Psoas muscle (tissue), 8 donors: ENCODE results near the gene KHK. TPM values are rescaled to one million over a fixed set of nuclear protein-coding genes. Genes with fewer than 3 reads are reported as not detected.

ENCODE experiments used
- ATAC-seq, 4 donors: fragments of 200-7000 bp; cut with Tn5 transposase; one replicate each; pipeline ENCODE4 v1.9.1; 2020; ENCODE audit warnings: moderate library complexity in 3 of 4, mild to moderate bottlenecking in 2 of 4
- DNase-seq, 2 donors: peaks; one replicate each; pipeline ENCODE4 v3.0.0-alpha.2; 2020
- H3K27ac ChIP-seq: fragments of 200-600 bp; one replicate; pipeline ENCODE4 v1.8.0; 2022
- H3K27me3 ChIP-seq, 3 donors: fragments of 200-600 bp in 1 of 3; one replicate each; pipeline versions ENCODE4 v1.6.1 to v1.8.0; 2013 to 2022; ENCODE audit warnings: low read length in 2 of 3, mild to moderate bottlenecking in 2 of 3, moderate library complexity in 1 of 3; ENCODE audit not compliant: insufficient read depth in 3 of 3
- H3K36me3 ChIP-seq, 2 donors: fragments of 200-600 bp in 1 of 2; one replicate each; pipeline versions ENCODE4 v1.6.1 to v1.8.0; 2013 to 2022; ENCODE audit warnings: low read depth in 1 of 2, mild to moderate bottlenecking in 1 of 2, moderate library complexity in 1 of 2; ENCODE audit not compliant: insufficient read depth in 1 of 2
- H3K4me1 ChIP-seq: fragments of 200-600 bp; one replicate; pipeline ENCODE4 v1.8.0; 2022
- H3K4me3 ChIP-seq: fragments of 200-600 bp; one replicate; pipeline ENCODE4 v1.8.0; 2022; ENCODE audit warnings: mild to moderate bottlenecking
- H3K9me3 ChIP-seq: fragments of 200-600 bp; one replicate; pipeline ENCODE4 v1.8.0; 2022
- CTCF ChIP-seq: fragments of 200-600 bp; IDR thresholded peaks from one replicate; pipeline ENCODE4 v1.8.0; 2022; ENCODE audit warnings: antibody characterized with exemption
- WGBS, 3 donors: extraction: QIAGEN DNeasy Blood & Tissue Kit; methylation state at CpG; one replicate each; pipeline versions ENCODE4 v1.1.6 to v1.1.7; 2013; 5-methylcytosine and 5-hydroxymethylcytosine counted together
- intact Hi-C, 2 donors: fragments of 100-400 bp; cut with DNase I; formaldehyde crosslinking; loops; one replicate each; pipeline versions ENCODE4 v1.11.0 to v1.14.2; 2022
- polyA plus RNA-seq, 3 donors: library from polyadenylated mRNA; stranded (reverse); fragments of 200-250 nt; gene quantifications; one replicate each; pipeline ENCODE4 v1.2.3, GENCODE V29; 2013
- total RNA-seq, 4 donors: library from RNA; stranded (reverse); fragmentation: NEBNext Ultra II Directional in 2 of 4; extraction: Animal tissue kit (Norgen Biotek cat#: 25700) in 2 of 4; gene quantifications; one replicate each; pipeline versions ENCODE4 v1.2.1 to v1.2.4, GENCODE V29; 2021 to 2023
- donor health status: healthy with polysubstance abuse.
- donor health status: DM: no; HTN: no; CAD: no; lungs with moderate emphysema.
- donor health status: Bipolar disorder and iron deficiency.
- donor health status: healthy.
- donor health status: DM: yes; HTN: yes; CAD: no.
- donor health status: DM: no; HTN: no; CAD: no.
- donor health status: DM: no; HTN: no; CAD: no.
- donor health status: DM: yes; HTN: yes; CAD: no.

KHK gene
- total and polyA plus RNA-seq, 7 donors, result 1.5 to 5.8 (median 2.5) TPM

- Histone ChIP-seq H3K27ac (peak overlapping the region; percentile 84), H3K9me3 (no peaks in the 10 kb centered on the region), H3K4me1 (peaks cover 24% of the 10 kb centered on the region), H3K4me3 (peak overlapping the region; percentile 70), H3K27me3 (no peaks in the 10 kb centered on the region), H3K36me3 (no peaks in the 10 kb centered on the region)
- intact Hi-C loops, result loop anchor here (2.0 to 5.0 kb wide), 2 partner anchors 123 to 125 kb away; no protein-coding TSS in a partner anchor
- WGBS, 3 donors, result 1 to 4% (median 2%) methylated on average over 24 to 38 of the region's 38 CpGs
- DNase-seq (peak; percentile 81 to 91), ATAC-seq (peak; percentile 49 to 71 (median 68))
- TF ChIP-seq CTCF, result peak; percentile 49
Observed at GRCh38 chr2:27085673-27086089, 891 bp upstream of the KHK start.

GRCh38 chr2:27086090-27086723 is 365 bp upstream of the KHK start:
- intact Hi-C loops, result loop anchor here (2.0 to 5.0 kb wide), 2 partner anchors 124 to 125 kb away; no protein-coding TSS in a partner anchor
- peak; percentile 94 for TF ChIP-seq CTCF
- H3K9me3 ChIP-seq, result no peaks in the 10 kb centered on the region
- H3K27ac ChIP-seq, result peak overlapping the region; percentile 84
- H3K4me1 ChIP-seq, result peaks cover 24% of the 10 kb centered on the region
- ATAC-seq, result peak; percentile 87 to 92 (median 89)
- peak; percentile 96 to 98 for DNase-seq
- peak overlapping the region; percentile 70 for H3K4me3 ChIP-seq
- H3K36me3 ChIP-seq, result no peaks in the 10 kb centered on the region
- 0 to 1% (median 1%) methylated on average over 41 to 81 of the region's 81 CpGs for WGBS, 3 donors
- no peaks in the 10 kb centered on the region for H3K27me3 ChIP-seq

GRCh38 chr2:27087823-27088410 is 1.3 kb downstream of the KHK start:
- no peak for TF ChIP-seq CTCF
- intact Hi-C loops, result loop anchor here (2.0 to 5.0 kb wide), 2 partner anchors 126 to 127 kb away; no protein-coding TSS in a partner anchor
- WGBS, 3 donors, result 81 to 87% (median 84%) methylated on average over 5 of the region's 5 CpGs
- Histone ChIP-seq H3K4me1 (peaks cover 12% of the 10 kb centered on the region), H3K27ac (no peak overlapping the region), H3K9me3 (no peaks in the 10 kb centered on the region), H3K27me3 (no peaks in the 10 kb centered on the region), H3K4me3 (no peak overlapping the region), H3K36me3 (no peaks in the 10 kb centered on the region)
- no peak for ATAC-seq
- DNase-seq, result peak in 1 of 2 donors; percentile 13

- Histone ChIP-seq H3K27me3 (no peaks in the 10 kb centered on the region), H3K9me3 (no peaks in the 10 kb centered on the region), H3K36me3 (no peaks in the 10 kb centered on the region), H3K27ac (no peak overlapping the region), H3K4me3 (no peak overlapping the region), H3K4me1 (peaks cover 12% of the 10 kb centered on the region)
- no peak for ATAC-seq
- 93 to 97% (median 96%) methylated on average over 6 of the region's 6 CpGs for WGBS, 3 donors
- peak in 1 of 2 donors; percentile 1 for DNase-seq
- intact Hi-C loops, result loop anchor here in 1 of 2 donors (5.0 kb wide), 1 partner anchor 126 kb away; no protein-coding TSS in a partner anchor
- TF ChIP-seq CTCF, result no peak
Observed at GRCh38 chr2:27088634-27089033, 2.1 kb downstream of the KHK start.
